Measurements from ENCODE around the gene MFGE8.

MFGE8 gene

GRCh38 chr15:88887068-88887580 is 26.1 kb downstream of the MFGE8 start:
- no peak overlapping the region for H2AFZ ChIP-seq (ENCODE audit: low read length)
- H3K9ac ChIP-seq (ENCODE audit: low read length): no peak overlapping the region
- H4K20me1 ChIP-seq (ENCODE audit: insufficient read depth, low read length): no peaks in the 10 kb centered on the region
- no peak overlapping the region for H3K27ac ChIP-seq (ENCODE audit: low read depth, low read length, poor library complexity, severe bottlenecking)
- H3K4me2 ChIP-seq (ENCODE audit: low read length): no peak overlapping the region
- no peak overlapping the region for H3K4me3 ChIP-seq (ENCODE audit: low read depth, low read length, poor library complexity, severe bottlenecking)
- H3K9me2 ChIP-seq (ENCODE audit: low read depth, low read length): no peaks in the 10 kb centered on the region
- no peaks in the 10 kb centered on the region for H3K4me1 ChIP-seq (ENCODE audit: insufficient read depth, low read length, severe bottlenecking)
- H3F3A ChIP-seq (ENCODE audit: insufficient read depth, low read length): no peaks in the 10 kb centered on the region
- no peaks in the 10 kb centered on the region for H3K9me3 ChIP-seq (ENCODE audit: low read length)
- H3K36me3 ChIP-seq (ENCODE audit: insufficient read depth, low read length): no peaks in the 10 kb centered on the region
- H3K79me2 ChIP-seq (ENCODE audit: insufficient read depth, low read length): no peaks in the 10 kb centered on the region
- TF ChIP-seq CTCF (IDR thresholded peaks at IDR 0.05; ENCODE audit: low read length) (no peak), EZH2 (IDR thresholded peaks at IDR 0.05; ENCODE audit: borderline replicate concordance, low read length) (no peak)
- no peaks in the 10 kb centered on the region for H3K27me3 ChIP-seq (ENCODE audit: insufficient read depth, low read length)

GRCh38 chr15:88882785-88883184 is 30.4 kb downstream of the MFGE8 start:
- Histone ChIP-seq H3F3A (ENCODE audit: insufficient read depth, low read length) (no peaks in the 10 kb centered on the region), H3K4me1 (ENCODE audit: insufficient read depth, low read length, severe bottlenecking) (no peaks in the 10 kb centered on the region), H3K36me3 (ENCODE audit: insufficient read depth, low read length) (no peaks in the 10 kb centered on the region), H2AFZ (ENCODE audit: low read length) (no peak overlapping the region), H3K9me3 (ENCODE audit: low read length) (no peaks in the 10 kb centered on the region), H3K4me3 (ENCODE audit: low read depth, low read length, poor library complexity, severe bottlenecking) (no peak overlapping the region), H4K20me1 (ENCODE audit: insufficient read depth, low read length) (no peaks in the 10 kb centered on the region), H3K9me2 (ENCODE audit: low read depth, low read length) (no peaks in the 10 kb centered on the region), H3K9ac (ENCODE audit: low read length) (no peak overlapping the region), H3K27me3 (ENCODE audit: insufficient read depth, low read length) (no peaks in the 10 kb centered on the region; the same call in 1 of the 2 replicates), H3K27ac (ENCODE audit: low read depth, low read length, poor library complexity, severe bottlenecking) (no peak overlapping the region), H3K79me2 (ENCODE audit: insufficient read depth, low read length) (no peaks in the 10 kb centered on the region), H3K4me2 (ENCODE audit: low read length) (no peak overlapping the region)
- TF ChIP-seq CTCF (IDR thresholded peaks at IDR 0.05; ENCODE audit: low read length) (no peak), EZH2 (IDR thresholded peaks at IDR 0.05; ENCODE audit: borderline replicate concordance, low read length) (no peak)

- Histone ChIP-seq H3K27ac (ENCODE audit: low read depth, low read length, poor library complexity, severe bottlenecking) (no peak overlapping the region), H4K20me1 (ENCODE audit: insufficient read depth, low read length) (no peaks in the 10 kb centered on the region), H3K9me3 (ENCODE audit: low read length) (no peaks in the 10 kb centered on the region), H3K4me2 (ENCODE audit: low read length) (no peak overlapping the region), H3F3A (ENCODE audit: insufficient read depth, low read length) (no peaks in the 10 kb centered on the region), H3K79me2 (ENCODE audit: insufficient read depth, low read length) (no peaks in the 10 kb centered on the region), H3K4me3 (ENCODE audit: low read depth, low read length, poor library complexity, severe bottlenecking) (no peak overlapping the region), H3K9me2 (ENCODE audit: low read depth, low read length) (no peaks in the 10 kb centered on the region), H3K27me3 (ENCODE audit: insufficient read depth, low read length) (no peaks in the 10 kb centered on the region; the same call in 1 of the 2 replicates), H2AFZ (ENCODE audit: low read length) (no peak overlapping the region), H3K9ac (ENCODE audit: low read length) (no peak overlapping the region), H3K36me3 (ENCODE audit: insufficient read depth, low read length) (no peaks in the 10 kb centered on the region), H3K4me1 (ENCODE audit: insufficient read depth, low read length, severe bottlenecking) (no peaks in the 10 kb centered on the region)
- TF ChIP-seq EZH2 (IDR thresholded peaks at IDR 0.05; ENCODE audit: borderline replicate concordance, low read length) (no peak), CTCF (IDR thresholded peaks at IDR 0.05; ENCODE audit: low read length) (no peak)
These were observed 31.4 kb downstream of the MFGE8 start for GRCh38 chr15:88881775-88882174.

Measured in OCI-LY1 (cell line).